ENCODE measurements around the gene DUT. TPM values are rescaled to one million over a fixed set of nuclear protein-coding genes. Genes with fewer than 3 reads are reported as not detected.

DUT gene
- total and polyA plus RNA-seq, 9 of the 15 experiments (the other 6 are each of a cell fraction or from before 2014, with no cell fraction given): 13.9 to 235 (median 94.9) TPM

DNA sequence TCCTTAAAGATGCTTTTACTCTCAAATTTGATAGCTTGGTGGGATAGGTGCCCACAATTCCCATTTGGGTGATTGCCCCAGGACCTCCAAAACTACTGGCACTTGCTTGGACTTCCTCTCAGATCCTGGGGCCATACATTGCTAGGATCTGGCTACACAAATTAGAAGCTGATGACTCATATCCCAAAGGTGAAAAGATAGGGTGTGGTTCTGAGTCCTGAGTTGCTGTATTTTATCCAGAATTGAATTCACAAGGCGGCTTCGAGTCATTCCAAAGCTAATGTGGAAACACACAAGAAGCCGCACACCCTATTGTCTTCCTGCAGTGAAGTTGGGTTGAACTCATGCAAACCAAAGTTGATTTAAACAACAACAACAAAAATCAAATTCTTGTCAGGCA is 53.4 kb downstream of the DUT start:
- no peak for FAIRE-seq
- TF ChIP-seq ZNF175 (CRISPR knock-in tag; IDR thresholded peaks at IDR 0.05; ENCODE audit: low read depth) (no peak), CBX1 (IDR thresholded peaks at IDR 0.05; ENCODE audit: low read depth) (no peak), KAT2B (IDR thresholded peaks at IDR 0.05; ENCODE audit: low read depth, low read length) (no peak), HDAC1 (IDR thresholded peaks at IDR 0.05) (no peak), NFE2 (IDR thresholded peaks at IDR 0.05; ENCODE audit: low read depth) (no peak), BMI1 (IDR thresholded peaks at IDR 0.05; ENCODE audit: low read length) (no peak), SRSF1 (IDR thresholded peaks at IDR 0.05; ENCODE audit: low read depth, low read length) (no peak), SMAD3 (CRISPR knock-in tag; conservative IDR thresholded peaks at IDR 0.05) (no peak), LEF1 (IDR thresholded peaks at IDR 0.05) (no peak), SETDB1 (IDR thresholded peaks at IDR 0.05; ENCODE audit: low read length) (no peak)
- TF ChIP-seq, protein P1, sequence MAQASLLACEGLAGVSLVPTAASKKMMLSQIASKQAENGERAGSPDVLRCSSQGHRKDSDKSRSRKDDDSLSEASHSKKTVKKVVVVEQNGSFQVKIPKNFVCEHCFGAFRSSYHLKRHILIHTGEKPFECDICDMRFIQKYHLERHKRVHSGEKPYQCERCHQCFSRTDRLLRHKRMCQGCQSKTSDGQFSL (CRISPR knock-in tag; IDR thresholded peaks at IDR 0.05): no peak
- TF ChIP-seq, protein P1 (tag; IDR thresholded peaks at IDR 0.05): no peak
- TF ChIP-seq, protein P2, sequence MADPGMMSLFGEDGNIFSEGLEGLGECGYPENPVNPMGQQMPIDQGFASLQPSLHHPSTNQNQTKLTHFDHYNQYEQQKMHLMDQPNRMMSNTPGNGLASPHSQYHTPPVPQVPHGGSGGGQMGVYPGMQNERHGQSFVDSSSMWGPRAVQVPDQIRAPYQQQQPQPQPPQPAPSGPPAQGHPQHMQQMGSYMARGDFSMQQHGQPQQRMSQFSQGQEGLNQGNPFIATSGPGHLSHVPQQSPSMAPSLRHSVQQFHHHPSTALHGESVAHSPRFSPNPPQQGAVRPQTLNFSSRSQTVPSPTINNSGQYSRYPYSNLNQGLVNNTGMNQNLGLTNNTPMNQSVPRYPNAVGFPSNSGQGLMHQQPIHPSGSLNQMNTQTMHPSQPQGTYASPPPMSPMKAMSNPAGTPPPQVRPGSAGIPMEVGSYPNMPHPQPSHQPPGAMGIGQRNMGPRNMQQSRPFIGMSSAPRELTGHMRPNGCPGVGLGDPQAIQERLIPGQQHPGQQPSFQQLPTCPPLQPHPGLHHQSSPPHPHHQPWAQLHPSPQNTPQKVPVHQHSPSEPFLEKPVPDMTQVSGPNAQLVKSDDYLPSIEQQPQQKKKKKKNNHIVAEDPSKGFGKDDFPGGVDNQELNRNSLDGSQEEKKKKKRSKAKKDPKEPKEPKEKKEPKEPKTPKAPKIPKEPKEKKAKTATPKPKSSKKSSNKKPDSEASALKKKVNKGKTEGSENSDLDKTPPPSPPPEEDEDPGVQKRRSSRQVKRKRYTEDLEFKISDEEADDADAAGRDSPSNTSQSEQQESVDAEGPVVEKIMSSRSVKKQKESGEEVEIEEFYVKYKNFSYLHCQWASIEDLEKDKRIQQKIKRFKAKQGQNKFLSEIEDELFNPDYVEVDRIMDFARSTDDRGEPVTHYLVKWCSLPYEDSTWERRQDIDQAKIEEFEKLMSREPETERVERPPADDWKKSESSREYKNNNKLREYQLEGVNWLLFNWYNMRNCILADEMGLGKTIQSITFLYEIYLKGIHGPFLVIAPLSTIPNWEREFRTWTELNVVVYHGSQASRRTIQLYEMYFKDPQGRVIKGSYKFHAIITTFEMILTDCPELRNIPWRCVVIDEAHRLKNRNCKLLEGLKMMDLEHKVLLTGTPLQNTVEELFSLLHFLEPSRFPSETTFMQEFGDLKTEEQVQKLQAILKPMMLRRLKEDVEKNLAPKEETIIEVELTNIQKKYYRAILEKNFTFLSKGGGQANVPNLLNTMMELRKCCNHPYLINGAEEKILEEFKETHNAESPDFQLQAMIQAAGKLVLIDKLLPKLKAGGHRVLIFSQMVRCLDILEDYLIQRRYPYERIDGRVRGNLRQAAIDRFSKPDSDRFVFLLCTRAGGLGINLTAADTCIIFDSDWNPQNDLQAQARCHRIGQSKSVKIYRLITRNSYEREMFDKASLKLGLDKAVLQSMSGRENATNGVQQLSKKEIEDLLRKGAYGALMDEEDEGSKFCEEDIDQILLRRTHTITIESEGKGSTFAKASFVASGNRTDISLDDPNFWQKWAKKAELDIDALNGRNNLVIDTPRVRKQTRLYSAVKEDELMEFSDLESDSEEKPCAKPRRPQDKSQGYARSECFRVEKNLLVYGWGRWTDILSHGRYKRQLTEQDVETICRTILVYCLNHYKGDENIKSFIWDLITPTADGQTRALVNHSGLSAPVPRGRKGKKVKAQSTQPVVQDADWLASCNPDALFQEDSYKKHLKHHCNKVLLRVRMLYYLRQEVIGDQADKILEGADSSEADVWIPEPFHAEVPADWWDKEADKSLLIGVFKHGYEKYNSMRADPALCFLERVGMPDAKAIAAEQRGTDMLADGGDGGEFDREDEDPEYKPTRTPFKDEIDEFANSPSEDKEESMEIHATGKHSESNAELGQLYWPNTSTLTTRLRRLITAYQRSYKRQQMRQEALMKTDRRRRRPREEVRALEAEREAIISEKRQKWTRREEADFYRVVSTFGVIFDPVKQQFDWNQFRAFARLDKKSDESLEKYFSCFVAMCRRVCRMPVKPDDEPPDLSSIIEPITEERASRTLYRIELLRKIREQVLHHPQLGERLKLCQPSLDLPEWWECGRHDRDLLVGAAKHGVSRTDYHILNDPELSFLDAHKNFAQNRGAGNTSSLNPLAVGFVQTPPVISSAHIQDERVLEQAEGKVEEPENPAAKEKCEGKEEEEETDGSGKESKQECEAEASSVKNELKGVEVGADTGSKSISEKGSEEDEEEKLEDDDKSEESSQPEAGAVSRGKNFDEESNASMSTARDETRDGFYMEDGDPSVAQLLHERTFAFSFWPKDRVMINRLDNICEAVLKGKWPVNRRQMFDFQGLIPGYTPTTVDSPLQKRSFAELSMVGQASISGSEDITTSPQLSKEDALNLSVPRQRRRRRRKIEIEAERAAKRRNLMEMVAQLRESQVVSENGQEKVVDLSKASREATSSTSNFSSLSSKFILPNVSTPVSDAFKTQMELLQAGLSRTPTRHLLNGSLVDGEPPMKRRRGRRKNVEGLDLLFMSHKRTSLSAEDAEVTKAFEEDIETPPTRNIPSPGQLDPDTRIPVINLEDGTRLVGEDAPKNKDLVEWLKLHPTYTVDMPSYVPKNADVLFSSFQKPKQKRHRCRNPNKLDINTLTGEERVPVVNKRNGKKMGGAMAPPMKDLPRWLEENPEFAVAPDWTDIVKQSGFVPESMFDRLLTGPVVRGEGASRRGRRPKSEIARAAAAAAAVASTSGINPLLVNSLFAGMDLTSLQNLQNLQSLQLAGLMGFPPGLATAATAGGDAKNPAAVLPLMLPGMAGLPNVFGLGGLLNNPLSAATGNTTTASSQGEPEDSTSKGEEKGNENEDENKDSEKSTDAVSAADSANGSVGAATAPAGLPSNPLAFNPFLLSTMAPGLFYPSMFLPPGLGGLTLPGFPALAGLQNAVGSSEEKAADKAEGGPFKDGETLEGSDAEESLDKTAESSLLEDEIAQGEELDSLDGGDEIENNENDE (IDR thresholded peaks at IDR 0.05; ENCODE audit: low read depth, low read length): no peak

More for the DNA sequence above, 53.4 kb downstream of the DUT start:
- H3K4me1 ChIP-seq (replicated peaks in 1 of 2; ENCODE audit: control insufficient read depth in 2 of 2, insufficient read depth in 2 of 2, low read length in 2 of 2): no peaks in the 10 kb centered on the region
- ChIA-PET POLR2A (no interaction called here), CTCF (ENCODE audit: low intra/inter-chr PET ratio) (no interaction called here)
- ATAC-seq (no peak), DNase-seq (ENCODE audit: extremely low read depth in 1 of 4, low spot score in 3 of 4) (no peak)
- no peak overlapping the region for H3K4me3 ChIP-seq
- H3K4me2 ChIP-seq (ENCODE audit: insufficient read depth, low read length): no peak overlapping the region
- H4K20me1 ChIP-seq (replicated peaks; ENCODE audit: control insufficient read depth, insufficient read depth, low read length): no peaks in the 10 kb centered on the region
- in situ Hi-C loops (cut with MboI) (no loop called here), intact Hi-C loops (cut with micrococcal nuclease) (no loop called here)
- no TSS peak for BruUV-seq (replicated peaks)
- H3K27ac ChIP-seq (ENCODE audit: extremely low read depth, low read depth, low read length): no peak overlapping the region
- no peak overlapping the region for H3K9ac ChIP-seq (ENCODE audit: insufficient read depth in 1 of 2, low read depth in 2 of 2, low read length in 2 of 2)
- no peaks in the 10 kb centered on the region; a peak in 1 of 5 replicates for H3K27me3 ChIP-seq (ENCODE audit: control insufficient read depth in 2 of 2, insufficient read depth in 2 of 2, low read length in 2 of 2)
- H2AFZ ChIP-seq (ENCODE audit: low read depth, low read length): no peak overlapping the region
- H3K9me3 ChIP-seq (replicated peaks; ENCODE audit: control insufficient read depth, insufficient read depth, low read depth, low read length): no peaks in the 10 kb centered on the region
- H3K9me1 ChIP-seq (ENCODE audit: control insufficient read depth, insufficient read depth, low read length): no peaks in the 10 kb centered on the region
- no peaks in the 10 kb centered on the region for H3K79me2 ChIP-seq (ENCODE audit: control insufficient read depth, insufficient read depth, low read length)
- WGBS (ENCODE audit: insufficient coverage, low coverage, missing lambda C conversion rate): 8% methylated on average over 3 of the region's 3 CpGs
- H3K36me3 ChIP-seq (ENCODE audit: control insufficient read depth, insufficient read depth, low read length): no peaks in the 10 kb centered on the region

Measured in K562 (cell line).